K562 (cell line): ENCODE measurements around the gene MVP. TPM values are rescaled to one million over a fixed set of nuclear protein-coding genes. Genes with fewer than 3 reads are reported as not detected.
A peak's percentile ranks its signal among the peaks of the same experiment; 100 is the strongest.
"Not testable (repeated sequence)": the region's sequence is repeated elsewhere in the genome, so short reads cannot be mapped to it uniquely, and the experiment has no call there.

ENCODE experiments used
- ATAC-seq: fragments of 200-7000 bp; cut with Tn5 transposase; 3 replicates; pipeline ENCODE4 v1.9.1; 2020; ENCODE audit warnings: moderate library complexity
- BruUV-seq: library from RNA; stranded (reverse); fragments of 400-500 nt; replicated peaks from 2 replicates; lab custom pipeline; 2021; lab: Mats Ljungman, UMichigan
- CTCF ChIA-PET: fragments of 300-600 bp; formaldehyde crosslinking; extraction: SDS; loops from one replicate; lab custom pipeline; 2021; ENCODE audit warnings: low intra/inter-chr PET ratio; lab: Yijun Ruan, JAX
- POLR2A ChIA-PET: fragments of 300-600, 350-650 bp; sonication (Branson Sonifier 250); formaldehyde crosslinking; extraction: SDS; loops from one replicate; lab custom pipeline; 2021; ENCODE audit warnings: antibody characterized with exemption, inconsistent platforms; lab: Yijun Ruan, JAX
- DNase-seq, 4 experiments: peaks; one replicate each; pipeline versions ENCODE4 v3.0.0 to v3.0.0-alpha.2; 2011 to 2018; ENCODE audit warnings: low spot score in 3 of 4, mixed read lengths in 3 of 4; ENCODE audit errors: extremely low read depth in 1 of 4
- FAIRE-seq: peaks from 2 replicates; lab custom pipeline; 2011; peaks lifted over from hg19 to GRCh38; lab: Jason Lieb, UNC
- H2AFZ ChIP-seq: 2 replicates; pipeline ENCODE4 v1.6.0; 2011; ENCODE audit warnings: low read depth, low read length, control low read depth, inconsistent platforms
- H3K27ac ChIP-seq: fragments of 200-600 bp; 3 replicates; pipeline ENCODE4 v1.8.0; 2011; ENCODE audit warnings: low read depth, mild to moderate bottlenecking, control low read depth, inconsistent platforms, low read length, moderate library complexity, mixed read lengths; ENCODE audit errors: extremely low read depth
- H3K27me3 ChIP-seq, 2 experiments: fragments of 300-600 bp in 1 of 2; 2 replicates in 1 of 2; 3 replicates in 1 of 2; pipeline versions ENCODE4 v1.6.0 to v1.8.0; 2011; ENCODE audit warnings: inconsistent platforms in 2 of 2, low read length in 2 of 2, mild to moderate bottlenecking in 1 of 2, mixed read lengths in 1 of 2, moderate library complexity in 1 of 2; ENCODE audit not compliant: control insufficient read depth in 2 of 2, insufficient read depth in 2 of 2
- H3K36me3 ChIP-seq: fragments of 300-600 bp; 3 replicates; pipeline ENCODE4 v1.8.0; 2011; ENCODE audit warnings: mild to moderate bottlenecking, low read length, inconsistent platforms; ENCODE audit not compliant: control insufficient read depth, insufficient read depth
- H3K4me1 ChIP-seq, 2 experiments: fragments of 200-600 bp in 1 of 2; replicated peaks in 1 of 2; 2 replicates in 1 of 2; 3 replicates in 1 of 2; pipeline versions ENCODE4 v1.5.1 to v1.8.0; 2011; ENCODE audit warnings: inconsistent platforms in 2 of 2, low read length in 2 of 2, mild to moderate bottlenecking in 1 of 2, mixed read lengths in 1 of 2, moderate library complexity in 1 of 2; ENCODE audit not compliant: control insufficient read depth in 2 of 2, insufficient read depth in 2 of 2
- H3K4me2 ChIP-seq: 2 replicates; pipeline ENCODE4 v1.6.1; 2011; ENCODE audit warnings: low read length, control low read depth, inconsistent platforms, mixed read lengths; ENCODE audit not compliant: insufficient read depth
- H3K4me3 ChIP-seq: fragments of 200-600 bp; sonication (generic), shearing (Covaris generic); 2 replicates; pipeline ENCODE4 v1.5.1; 2016; ENCODE audit warnings: control low read depth, inconsistent platforms
- H3K79me2 ChIP-seq: fragments of 200-600 bp; 3 replicates; pipeline ENCODE4 v1.8.0; 2011; ENCODE audit warnings: low read length, inconsistent platforms; ENCODE audit not compliant: control insufficient read depth, insufficient read depth
- H3K9ac ChIP-seq, 2 experiments: 2 replicates each; pipeline versions ENCODE4 v1.6.0 to v1.6.1; 2011; ENCODE audit warnings: low read depth in 2 of 2, low read length in 2 of 2, control low read depth in 1 of 2, inconsistent platforms in 1 of 2, mild to moderate bottlenecking in 1 of 2, mixed read lengths in 1 of 2; ENCODE audit not compliant: insufficient read depth in 1 of 2
- H3K9me1 ChIP-seq: one replicate; pipeline ENCODE4 v1.6.0; 2011; ENCODE audit warnings: inconsistent platforms, mild to moderate bottlenecking, low read length, moderate library complexity; ENCODE audit not compliant: control insufficient read depth, insufficient read depth
- H3K9me3 ChIP-seq: replicated peaks from 2 replicates; pipeline ENCODE4 v1.5.1; 2011; ENCODE audit warnings: low read depth, low read length, inconsistent platforms; ENCODE audit not compliant: control insufficient read depth, insufficient read depth
- H4K20me1 ChIP-seq: replicated peaks from 2 replicates; pipeline ENCODE4 v1.6.1; 2011; ENCODE audit warnings: low read length, inconsistent platforms, mixed read lengths; ENCODE audit not compliant: control insufficient read depth, insufficient read depth
- ATF4 ChIP-seq: fragments of 450-650 bp; formaldehyde crosslinking; IDR thresholded peaks from 2 replicates; pipeline ENCODE4 v1.4.0; 2022; ENCODE audit warnings: mild to moderate bottlenecking, moderate library complexity
- FOSL1 ChIP-seq: fragments of 200-800 bp; sonication (Bioruptor generic); conservative IDR thresholded peaks from 2 replicates; pipeline ENCODE4 v1.6.1; 2016; ENCODE audit warnings: missing genetic modification characterization, missing compliant biosample characterization
- NCOR1 ChIP-seq: fragments of 450-650 bp; IDR thresholded peaks from 2 replicates; pipeline ENCODE4 v1.6.1; 2016; ENCODE audit warnings: mild to moderate bottlenecking, moderate library complexity
- NR2C2 ChIP-seq, 2 experiments: fragments of 200-800 bp in 1 of 2; sonication (Bioruptor generic) in 1 of 2; sonication (generic) in 1 of 2; formaldehyde crosslinking in 1 of 2; IDR thresholded peaks; 2 replicates each; pipeline versions ENCODE4 v1.6.1 to v1.8.0; 2016 to 2022; ENCODE audit warnings: mild to moderate bottlenecking in 1 of 2, missing compliant biosample characterization in 1 of 2, missing genetic modification characterization in 1 of 2, missing genetic modification reagents in 1 of 2
- PKNOX1 ChIP-seq: fragments of 450-650 bp; IDR thresholded peaks from 2 replicates; pipeline ENCODE4 v1.6.1; 2016
- TAF7 ChIP-seq: fragments of 450-650 bp; IDR thresholded peaks from 2 replicates; pipeline ENCODE4 v1.6.1; 2016; ENCODE audit warnings: missing genetic modification characterization, missing compliant biosample characterization
- TEAD1 ChIP-seq, 2 experiments: fragments of 450-650 bp in 1 of 2; sonication (generic) in 1 of 2; formaldehyde crosslinking; IDR thresholded peaks; 2 replicates each; pipeline versions ENCODE4 v1.4.0 to v1.8.0; 2020 to 2022; ENCODE audit warnings: mild to moderate bottlenecking in 2 of 2, missing genetic modification reagents in 1 of 2
- ZBTB12 ChIP-seq: fragments of 250-450 bp; sonication (Bioruptor Pico); IDR thresholded peaks from 2 replicates; pipeline ENCODE4 v1.4.0; 2020
- ZKSCAN3 ChIP-seq: fragments of 250-450 bp; sonication (Bioruptor Pico); IDR thresholded peaks from 2 replicates; pipeline ENCODE4 v1.4.0; 2020
- ZNF197 ChIP-seq: fragments of 200-800 bp; sonication (Bioruptor generic); IDR thresholded peaks from 2 replicates; pipeline ENCODE4 v1.6.1; 2016; ENCODE audit warnings: low read depth, missing genetic modification characterization, missing compliant biosample characterization
- ZNF639 ChIP-seq, 2 experiments: fragments of 200-800 bp in 1 of 2; sonication (Bioruptor generic) in 1 of 2; sonication (generic) in 1 of 2; formaldehyde crosslinking in 1 of 2; IDR thresholded peaks in 1 of 2; conservative IDR thresholded peaks in 1 of 2; 2 replicates each; pipeline versions ENCODE4 v1.5.0 to v1.6.1; 2016 to 2020; ENCODE audit warnings: missing compliant biosample characterization in 1 of 2, missing genetic modification characterization in 1 of 2, missing genetic modification reagents in 1 of 2
- ZNF740 ChIP-seq, 3 experiments: fragments of 200-800 bp in 1 of 3; sonication (Bioruptor generic) in 1 of 3; sonication (generic) in 1 of 3; formaldehyde crosslinking in 1 of 3; IDR thresholded peaks; 2 replicates each; pipeline versions ENCODE4 v1.6.1 to v1.8.0; 2016 to 2022; ENCODE audit warnings: mild to moderate bottlenecking in 2 of 3, missing compliant biosample characterization in 2 of 3, missing genetic modification characterization in 2 of 3, missing genetic modification reagents in 1 of 3
- WGBS: fragments of 100-300 bp; shearing (Covaris generic); methylation state at CpG from one replicate; pipeline ENCODE4 v1.1.6; 2016; ENCODE audit warnings: low coverage, mixed read lengths; ENCODE audit not compliant: insufficient coverage; ENCODE audit errors: missing lambda C conversion rate; 5-methylcytosine and 5-hydroxymethylcytosine counted together
- in situ Hi-C: fragments of 300-500 bp; cut with MboI; formaldehyde crosslinking; loops from 4 replicates; pipeline ENCODE4 v1.15.0; 2018; ENCODE audit warnings: inconsistent platforms, mixed read lengths
- intact Hi-C: fragments of 100-400 bp; cut with micrococcal nuclease; formaldehyde crosslinking; loops from 2 replicates; pipeline ENCODE4 v1.14.2; 2022
- polyA plus RNA-seq, 8 experiments: library from polyadenylated mRNA; depleted of rRNA in 4 of 8; stranded (reverse) in 5 of 8; unstranded in 3 of 8; fragments of >200 nt; fragmentation: Nextera tagmentation in 2 of 8; fragmentation: Illumina TruSeq in 1 of 8; extraction: Ambion mirVana in 2 of 8; extraction: Trizol in 1 of 8; gene quantifications; 2 replicates each; pipeline versions ENCODE4 v1.2.1 to v1.2.3, GENCODE V29; 2011 to 2014; ENCODE audit warnings: inconsistent platforms in 1 of 8, missing spikeins in 1 of 8
- total RNA-seq, 7 experiments: library from RNA; depleted of rRNA in 6 of 7; stranded (reverse); fragments of >200 nt in 6 of 7; fragmentation: Illumina TruSeq in 2 of 7; extraction: Trizol in 2 of 7; gene quantifications; 2 replicates each; pipeline versions ENCODE4 v1.2.1 to v1.2.3, GENCODE V29; 2011 to 2021; ENCODE audit warnings: low replicate concordance in 1 of 7

The MVP gene
- total and polyA plus RNA-seq, 9 of the 15 experiments (the other 6 are each of a cell fraction or from before 2014, with no cell fraction given): 0.39 to 1.9 (median 0.76) TPM; not detected in 2

GRCh38 chr16:29783094-29783953 lies 36.9 kb upstream of the MVP start:
- DNase-seq (peak in 1 of 4 experiments; percentile 34), FAIRE-seq (peak; percentile 61)
- H3K27ac ChIP-seq; H3K9ac ChIP-seq; H3K4me3 ChIP-seq; H3K9me3 ChIP-seq; H4K20me1 ChIP-seq; BruUV-seq; H3K4me1 ChIP-seq; ATAC-seq; H3K36me3 ChIP-seq; H3K4me2 ChIP-seq; H3K79me2 ChIP-seq; H3K9me1 ChIP-seq; in situ Hi-C loops; TF ChIP-seq NR2C2, ZNF740 (CRISPR knock-in tag; IDR thresholded peaks at IDR 0.05): not testable (repeated sequence)
- 0 out of 2 replicates have a peak overlapping the region, but pooled peaks have one; percentile 56 for H2AFZ ChIP-seq
- CTCF ChIA-PET: interaction anchor here (0.6 kb wide), 1 partner anchor 27 kb away, joined by 3 read pairs; no protein-coding TSS in a partner anchor
- intact Hi-C loops: loop anchor here (10.0 kb wide), 1 partner anchor 79 kb away; no protein-coding TSS in a partner anchor
- peaks cover 23 to 27% of the 10 kb centered on the region in 2 experiments for H3K27me3 ChIP-seq
- POLR2A ChIA-PET: interaction anchor here (2.3 kb wide), 1 partner anchor 9 kb away, joined by 10 read pairs; no protein-coding TSS in a partner anchor
- 5% methylated on average over 12 of the region's 13 CpGs for WGBS
- TF ChIP-seq NCOR1 (0 out of 2 replicates have a peak, but pooled peaks have one; percentile 8), NR2C2 (tag; IDR thresholded peaks at IDR 0.05) (peak; percentile 75), ZKSCAN3 (CRISPR knock-in tag) (peak; percentile 33; the same call in 1 of the 2 replicates), TAF7 (tag) (peak; percentile 83), TEAD1 (CRISPR knock-in tag; IDR thresholded peaks at IDR 0.05) (peak in 1 of 2 experiments; percentile 93; a peak in 2 of 4 replicates), ZNF740 (tag; IDR thresholded peaks at IDR 0.05) (peak in 1 of 2 experiments; percentile 92; a peak in 2 of 4 replicates), FOSL1 (tag) (peak; percentile 27; the same call in 1 of the 2 replicates), PKNOX1 (peak; percentile 54), ZBTB12 (peak; percentile 20; the same call in 1 of the 2 replicates), ZNF197 (peak; percentile 96), ZNF639 (CRISPR knock-in tag; conservative IDR thresholded peaks at IDR 0.05 in 1 of 2, IDR thresholded peaks at IDR 0.05 in 1 of 2) (peak in 1 of 2 experiments; percentile 96; a peak in 2 of 4 replicates), ATF4 (peak; percentile 86)
